ENCODE data around the gene SSR3. TPM values are rescaled to one million over a fixed set of nuclear protein-coding genes. Genes with fewer than 3 reads are reported as not detected.

SSR3 gene
- total RNA-seq, 1 donor from 2014 or later, result 135 TPM

DNA sequence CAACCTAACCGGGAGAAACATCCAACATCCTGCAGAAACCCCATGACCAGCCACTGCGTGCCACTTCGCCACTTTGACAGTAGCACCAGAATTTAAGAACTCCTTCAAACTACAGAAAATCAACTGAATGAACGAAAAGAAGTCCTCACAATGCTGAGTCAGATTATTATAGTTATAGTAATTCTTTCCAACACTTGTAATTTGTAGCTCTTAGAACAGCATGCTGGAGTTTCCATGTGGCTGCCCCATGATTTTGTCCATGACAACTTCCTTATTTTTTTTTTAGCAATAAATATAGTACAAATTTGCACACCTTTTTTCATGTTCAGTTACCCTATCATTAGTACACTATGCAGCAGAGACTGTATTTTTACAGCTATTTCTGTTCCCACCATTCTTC, 26.1 kb upstream of the SSR3 start:
- H3K36me3 Mint-ChIP-seq (ENCODE audit: insufficient read depth), result no peaks in the 10 kb centered on the region
- H3K27ac Mint-ChIP-seq, result no peak overlapping the region
- DNase-seq (ENCODE audit: low spot score, unreplicated experiment), result no peak
- no peak overlapping the region for H3K4me3 Mint-ChIP-seq (ENCODE audit: low read depth)
- peaks cover 2% of the 10 kb centered on the region for H3K27me3 Mint-ChIP-seq
- H3K4me1 Mint-ChIP-seq (ENCODE audit: low read depth), result no peaks in the 10 kb centered on the region
- TF ChIP-seq, protein P1, sequence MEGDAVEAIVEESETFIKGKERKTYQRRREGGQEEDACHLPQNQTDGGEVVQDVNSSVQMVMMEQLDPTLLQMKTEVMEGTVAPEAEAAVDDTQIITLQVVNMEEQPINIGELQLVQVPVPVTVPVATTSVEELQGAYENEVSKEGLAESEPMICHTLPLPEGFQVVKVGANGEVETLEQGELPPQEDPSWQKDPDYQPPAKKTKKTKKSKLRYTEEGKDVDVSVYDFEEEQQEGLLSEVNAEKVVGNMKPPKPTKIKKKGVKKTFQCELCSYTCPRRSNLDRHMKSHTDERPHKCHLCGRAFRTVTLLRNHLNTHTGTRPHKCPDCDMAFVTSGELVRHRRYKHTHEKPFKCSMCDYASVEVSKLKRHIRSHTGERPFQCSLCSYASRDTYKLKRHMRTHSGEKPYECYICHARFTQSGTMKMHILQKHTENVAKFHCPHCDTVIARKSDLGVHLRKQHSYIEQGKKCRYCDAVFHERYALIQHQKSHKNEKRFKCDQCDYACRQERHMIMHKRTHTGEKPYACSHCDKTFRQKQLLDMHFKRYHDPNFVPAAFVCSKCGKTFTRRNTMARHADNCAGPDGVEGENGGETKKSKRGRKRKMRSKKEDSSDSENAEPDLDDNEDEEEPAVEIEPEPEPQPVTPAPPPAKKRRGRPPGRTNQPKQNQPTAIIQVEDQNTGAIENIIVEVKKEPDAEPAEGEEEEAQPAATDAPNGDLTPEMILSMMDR (IDR thresholded peaks at IDR 0.05; ENCODE audit: unreplicated experiment), result no peak
- no peaks in the 10 kb centered on the region for H3K9me3 Mint-ChIP-seq (ENCODE audit: low read depth)

DNA sequence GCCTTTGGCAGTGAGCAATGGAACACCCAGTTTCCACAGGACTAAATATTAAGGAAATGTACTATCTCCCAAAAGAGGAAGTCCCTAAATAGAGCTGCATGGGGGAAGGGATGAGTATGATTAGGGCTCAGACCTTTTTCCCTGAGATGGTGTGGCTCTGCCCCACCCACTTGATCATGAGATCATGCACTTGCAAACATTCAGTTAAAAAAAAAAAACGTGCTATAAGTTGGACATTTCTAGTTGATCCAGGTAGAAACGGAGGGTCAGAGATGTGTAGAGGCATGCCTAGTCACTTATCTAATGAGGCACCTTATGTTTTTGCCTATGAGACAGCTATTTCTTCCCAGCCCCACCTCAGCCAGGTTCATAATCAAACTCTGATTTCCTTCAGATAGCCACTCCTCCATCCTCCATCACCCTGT, 24.5 kb upstream of the SSR3 start:
- no peaks in the 10 kb centered on the region for H3K9me3 Mint-ChIP-seq (ENCODE audit: low read depth)
- no peak overlapping the region for H3K4me3 Mint-ChIP-seq (ENCODE audit: low read depth)
- no peaks in the 10 kb centered on the region for H3K4me1 Mint-ChIP-seq (ENCODE audit: low read depth)
- no peaks in the 10 kb centered on the region for H3K36me3 Mint-ChIP-seq (ENCODE audit: insufficient read depth)
- no peak overlapping the region for H3K27ac Mint-ChIP-seq
- TF ChIP-seq, protein P1 (IDR thresholded peaks at IDR 0.05; ENCODE audit: unreplicated experiment), result no peak
- DNase-seq (ENCODE audit: low spot score, unreplicated experiment), result no peak
- peaks cover 4% of the 10 kb centered on the region for H3K27me3 Mint-ChIP-seq

DNA sequence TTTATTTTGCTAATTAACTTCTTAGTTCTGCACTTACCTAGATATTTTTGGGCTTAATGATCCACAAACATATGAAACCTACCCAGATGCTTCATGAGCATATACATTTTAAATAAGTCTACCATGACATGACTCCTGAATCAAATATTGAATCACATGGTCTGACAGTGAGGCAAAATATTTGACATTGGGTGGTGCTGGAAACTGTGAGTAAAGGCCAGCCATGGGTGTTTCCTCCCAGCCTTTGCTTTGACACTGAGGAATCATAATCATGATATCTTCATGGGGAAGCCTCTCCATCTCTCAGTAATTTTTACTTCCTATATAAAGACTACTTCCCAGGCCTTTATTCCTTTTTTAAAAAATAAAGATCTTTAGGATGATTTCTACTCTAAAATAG, 22.8 kb upstream of the SSR3 start:
- H3K36me3 Mint-ChIP-seq (ENCODE audit: insufficient read depth), result no peaks in the 10 kb centered on the region
- H3K27ac Mint-ChIP-seq, result no peak overlapping the region
- no peaks in the 10 kb centered on the region for H3K4me1 Mint-ChIP-seq (ENCODE audit: low read depth)
- TF ChIP-seq, protein P1 (IDR thresholded peaks at IDR 0.05; ENCODE audit: unreplicated experiment), result no peak
- DNase-seq (ENCODE audit: low spot score, unreplicated experiment), result no peak
- H3K27me3 Mint-ChIP-seq, result peaks cover 3% of the 10 kb centered on the region
- H3K4me3 Mint-ChIP-seq (ENCODE audit: low read depth), result no peak overlapping the region
- no peaks in the 10 kb centered on the region for H3K9me3 Mint-ChIP-seq (ENCODE audit: low read depth)

DNA sequence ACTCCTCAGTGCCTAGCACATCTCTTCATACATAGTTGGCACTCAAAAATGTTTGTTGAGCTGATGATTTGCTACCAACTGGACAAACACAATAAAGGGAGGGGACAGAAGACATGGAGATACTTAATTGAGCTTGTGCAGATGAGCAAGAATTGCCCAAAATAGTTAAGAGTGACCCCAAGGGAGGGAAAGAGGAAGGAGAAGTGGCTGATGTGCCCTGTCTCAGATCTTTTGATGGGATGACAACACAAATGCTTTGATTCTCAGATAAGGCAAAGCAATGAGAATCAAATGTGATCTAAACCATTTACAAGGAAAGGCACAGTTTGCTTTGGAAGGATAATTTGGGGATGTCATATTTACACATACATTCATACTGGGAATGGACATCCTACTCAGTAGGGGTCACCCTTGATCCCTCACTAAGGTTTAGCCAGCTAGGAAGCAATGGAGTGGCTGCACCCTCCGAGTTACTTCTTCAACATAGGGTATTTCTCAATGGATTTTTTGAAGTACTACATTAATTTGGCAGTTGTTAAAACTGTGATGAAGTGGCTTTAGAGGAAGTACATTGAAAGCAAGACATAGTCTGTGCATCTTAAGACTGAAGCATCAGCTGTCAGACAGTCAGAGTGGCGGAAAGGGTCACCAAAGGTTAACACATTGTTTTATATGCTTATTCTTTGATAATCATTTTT, 21.9 kb upstream of the SSR3 start:
- no peaks in the 10 kb centered on the region for H3K9me3 Mint-ChIP-seq (ENCODE audit: low read depth)
- DNase-seq (ENCODE audit: low spot score, unreplicated experiment), result no peak
- TF ChIP-seq, protein P1 (IDR thresholded peaks at IDR 0.05; ENCODE audit: unreplicated experiment), result no peak

DNA sequence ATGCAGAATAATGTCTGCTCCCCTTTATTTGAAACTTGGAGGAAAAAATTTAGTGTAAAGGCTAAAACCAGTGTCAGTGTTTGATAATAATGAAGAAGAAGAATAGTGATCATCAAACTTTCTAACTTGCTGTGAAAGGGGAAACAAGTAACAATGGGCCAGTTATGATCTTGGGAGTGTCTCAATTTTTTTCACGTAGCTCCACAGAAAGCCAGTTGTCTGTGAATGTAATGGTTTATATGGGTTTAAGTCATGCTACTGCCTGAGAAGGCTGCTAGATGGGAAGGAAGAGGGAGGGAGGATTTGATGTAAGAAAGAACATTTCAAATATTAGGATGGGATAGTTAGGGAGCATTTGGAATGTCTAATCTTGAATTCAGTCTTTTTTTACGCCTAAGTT, 21.1 kb upstream of the SSR3 start:
- H3K4me3 Mint-ChIP-seq (ENCODE audit: low read depth), result no peak overlapping the region
- no peaks in the 10 kb centered on the region for H3K9me3 Mint-ChIP-seq (ENCODE audit: low read depth)
- DNase-seq (ENCODE audit: low spot score, unreplicated experiment), result no peak
- H3K4me1 Mint-ChIP-seq (ENCODE audit: low read depth), result no peaks in the 10 kb centered on the region
- H3K36me3 Mint-ChIP-seq (ENCODE audit: insufficient read depth), result no peaks in the 10 kb centered on the region
- TF ChIP-seq, protein P1 (IDR thresholded peaks at IDR 0.05; ENCODE audit: unreplicated experiment), result no peak
- peaks cover 3% of the 10 kb centered on the region for H3K27me3 Mint-ChIP-seq
- H3K27ac Mint-ChIP-seq, result no peak overlapping the region

More for the DNA sequence above, 21.9 kb upstream of the SSR3 start:
- Mint-ChIP-seq H3K27me3 (peaks cover 3% of the 10 kb centered on the region), H3K36me3 (ENCODE audit: insufficient read depth) (no peaks in the 10 kb centered on the region), H3K4me1 (ENCODE audit: low read depth) (no peaks in the 10 kb centered on the region), H3K27ac (no peak overlapping the region), H3K4me3 (ENCODE audit: low read depth) (no peak overlapping the region)

Measured in progenitor cell of endocrine pancreas (in vitro differentiated cells).